GM12873 (cell line): ENCODE results near the gene ELL2.

ENCODE experiments used
- CTCF ChIP-seq: IDR thresholded peaks from 2 replicates; pipeline ENCODE4 v1.5.1; 2012; ENCODE audit warnings: low read depth, mild to moderate bottlenecking, moderate library complexity, low read length, control low read depth; ENCODE audit not compliant: insufficient read depth; ENCODE audit errors: missing control alignments

Gene ELL2

GRCh38 chr5:95858661-95859595 is 102.7 kb downstream of the ELL2 start:
- peak; percentile 96 for TF ChIP-seq CTCF

GRCh38 chr5:95858023-95858461 is 103.6 kb downstream of the ELL2 start:
- no peak for TF ChIP-seq CTCF

GRCh38 chr5:95857185-95857945 is 104.3 kb downstream of the ELL2 start:
- TF ChIP-seq CTCF = no peak

GRCh38 chr5:95856501-95856981 is 105.1 kb downstream of the ELL2 start:
- TF ChIP-seq CTCF = no peak

GRCh38 chr5:95853490-95853889 is 108.2 kb downstream of the ELL2 start:
- no peak for TF ChIP-seq CTCF

- TF ChIP-seq CTCF = no peak
Measured at GRCh38 chr5:95852567-95852966, 109.1 kb downstream of the ELL2 start.

GRCh38 chr5:95850391-95850894 is 111.2 kb downstream of the ELL2 start:
- no peak for TF ChIP-seq CTCF
